CD14-positive monocyte (primary cell): ENCODE results near the gene ANKRD33. TPM values are rescaled to one million over a fixed set of nuclear protein-coding genes. Genes with fewer than 3 reads are reported as not detected.
"Not testable (repeated sequence)": the region's sequence is repeated elsewhere in the genome, so short reads cannot be mapped to it uniquely, and the experiment has no call there.

Source experiments
- DNase-seq, 3 donors: peaks; one replicate each; pipeline ENCODE4 v3.0.0-alpha.2; 2011 to 2022
- H2AFZ ChIP-seq: 2 replicates; pipeline ENCODE4 v1.6.0; 2012; ENCODE audit warnings: mild to moderate bottlenecking, low read depth, low read length, inconsistent platforms; ENCODE audit not compliant: insufficient read depth, poor library complexity, severe bottlenecking
- H3K27ac ChIP-seq, 2 donors: 1 replicate in 1 of 2; 2 replicates in 1 of 2; pipeline ENCODE4 v1.5.1; 2012 to 2013; ENCODE audit warnings: low read length in 2 of 2, control low read depth in 1 of 2, inconsistent platforms in 1 of 2, low read depth in 1 of 2, mild to moderate bottlenecking in 1 of 2
- H3K27me3 ChIP-seq, 2 donors: one replicate each; pipeline versions ENCODE4 v1.6.0 to v1.6.1; 2011 to 2013; ENCODE audit warnings: low read length in 2 of 2; ENCODE audit not compliant: control insufficient read depth in 2 of 2, insufficient read depth in 2 of 2
- H3K36me3 ChIP-seq, 2 donors: replicated peaks in 1 of 2; 1 replicate in 1 of 2; 2 replicates in 1 of 2; pipeline versions ENCODE4 v1.5.1 to v1.6.1; 2012 to 2013; ENCODE audit warnings: low read length in 2 of 2, control low read depth in 1 of 2, inconsistent platforms in 1 of 2, mild to moderate bottlenecking in 1 of 2; ENCODE audit not compliant: insufficient read depth in 2 of 2, control insufficient read depth in 1 of 2
- H3K4me1 ChIP-seq, 2 donors: 1 replicate in 1 of 2; 2 replicates in 1 of 2; pipeline versions ENCODE4 v1.5.1 to v1.6.1; 2012 to 2013; ENCODE audit warnings: low read length in 2 of 2, control low read depth in 1 of 2, inconsistent platforms in 1 of 2, mild to moderate bottlenecking in 1 of 2, moderate library complexity in 1 of 2; ENCODE audit not compliant: insufficient read depth in 2 of 2, control insufficient read depth in 1 of 2
- H3K4me2 ChIP-seq: replicated peaks from 2 replicates; pipeline ENCODE3; 2012; ENCODE audit warnings: low read length, moderate library complexity, mild to moderate bottlenecking; ENCODE audit not compliant: poor library complexity, severe bottlenecking; ENCODE audit errors: extremely low read depth
- H3K4me3 ChIP-seq, 3 experiments: fragments of 200-600 bp in 1 of 3; sonication (generic) in 1 of 3; replicated peaks in 1 of 3; 1 replicate in 2 of 3; 2 replicates in 1 of 3; pipeline ENCODE4 v1.5.1; 2011 to 2013; ENCODE audit warnings: low read length in 3 of 3, mild to moderate bottlenecking in 3 of 3, control low read depth in 2 of 3, low read depth in 2 of 3, inconsistent platforms in 1 of 3, moderate library complexity in 1 of 3
- H3K79me2 ChIP-seq: 2 replicates; pipeline ENCODE4 v1.6.0; 2012; ENCODE audit warnings: mild to moderate bottlenecking, control low read depth, inconsistent platforms, low read length, moderate library complexity; ENCODE audit not compliant: insufficient read depth
- H3K9ac ChIP-seq: 2 replicates; pipeline ENCODE4 v1.6.0; 2017; ENCODE audit warnings: low read length, mild to moderate bottlenecking; ENCODE audit not compliant: insufficient read depth, poor library complexity, severe bottlenecking
- H3K9me3 ChIP-seq, 2 donors: replicated peaks in 1 of 2; 1 replicate in 1 of 2; 2 replicates in 1 of 2; pipeline versions ENCODE4 v1.5.1 to v1.6.1; 2012 to 2013; ENCODE audit warnings: low read length in 2 of 2, control low read depth in 1 of 2; ENCODE audit not compliant: control insufficient read depth in 1 of 2, insufficient read depth in 1 of 2
- H4K20me1 ChIP-seq: 2 replicates; pipeline ENCODE4 v1.6.0; 2012; ENCODE audit warnings: mild to moderate bottlenecking, low read length, control low read depth, moderate library complexity; ENCODE audit not compliant: insufficient read depth
- H3K27ac Mint-ChIP-seq, 7 donors: one replicate each; pipeline ENCODE4 v1.8.0; 2020; ENCODE audit warnings: mild to moderate bottlenecking in 7 of 7, mixed read lengths in 7 of 7, moderate library complexity in 6 of 7, inconsistent platforms in 2 of 7
- H3K27me3 Mint-ChIP-seq, 3 donors: one replicate each; pipeline ENCODE4 v1.8.0; 2021 to 2022; ENCODE audit warnings: low read depth in 3 of 3, mild to moderate bottlenecking in 3 of 3, mixed read lengths in 3 of 3, moderate library complexity in 3 of 3, inconsistent platforms in 1 of 3
- H3K36me3 Mint-ChIP-seq, 2 donors: one replicate each; pipeline ENCODE4 v1.8.0; 2020; ENCODE audit warnings: mixed read lengths in 2 of 2, inconsistent platforms in 1 of 2, mild to moderate bottlenecking in 1 of 2
- H3K4me1 Mint-ChIP-seq: one replicate; pipeline ENCODE4 v1.8.0; 2020; ENCODE audit warnings: mild to moderate bottlenecking, mixed read lengths
- H3K4me3 Mint-ChIP-seq, 2 donors: one replicate each; pipeline ENCODE4 v1.8.0; 2020; ENCODE audit warnings: mild to moderate bottlenecking in 2 of 2, mixed read lengths in 2 of 2, moderate library complexity in 1 of 2
- H3K9me3 Mint-ChIP-seq, 7 donors: one replicate each; pipeline ENCODE4 v1.8.0; 2020 to 2022; ENCODE audit warnings: mixed read lengths in 7 of 7, mild to moderate bottlenecking in 6 of 7, moderate library complexity in 6 of 7, inconsistent platforms in 2 of 7
- CTCF ChIP-seq: fragments of 200-600 bp; IDR thresholded peaks from one replicate; pipeline ENCODE4 v1.8.0; 2022; ENCODE audit warnings: antibody characterized with exemption, mild to moderate bottlenecking
- WGBS: methylation state at CpG from one replicate; pipeline ENCODE4 v1.1.5; 2013; ENCODE audit warnings: missing lambda C conversion rate; ENCODE audit not compliant: insufficient coverage; 5-methylcytosine and 5-hydroxymethylcytosine counted together
- intact Hi-C, 2 donors: fragments of 100-400 bp; cut with micrococcal nuclease; formaldehyde crosslinking; loops; one replicate each; pipeline versions ENCODE4 v1.15.0 to v1.15.1; 2023
- polyA plus RNA-seq, 3 donors: library from polyadenylated mRNA; depleted of rRNA in 1 of 3; unstranded in 2 of 3; stranded (reverse) in 1 of 3; fragments of 300-500 nt in 2 of 3; fragments of >200 nt in 1 of 3; fragmentation: Illumina TruSeq in 2 of 3; gene quantifications; 1 replicate in 2 of 3; 2 replicates in 1 of 3; pipeline ENCODE4 v1.2.3, GENCODE V29; 2012 to 2021

The ANKRD33 gene
- polyA plus RNA-seq, 3 donors = 0.07 TPM; not detected in 2

- Mint-ChIP-seq H3K36me3 (peaks cover 0 to 3% of the 10 kb centered on the region in 2 donors), H3K27me3 (peaks cover 0 to 4% (median 2%) of the 10 kb centered on the region in 3 donors), H3K9me3 (peaks cover 0 to 6% (median 3%) of the 10 kb centered on the region in 7 donors), H3K27ac (peak overlapping the region; percentile 89 to 94 (median 91)), H3K4me3 (no peak overlapping the region), H3K4me1 (peaks cover 64% of the 10 kb centered on the region)
- Histone ChIP-seq H3K9ac (no peak overlapping the region), H3K4me1 (peaks cover 55 to 63% of the 10 kb centered on the region in 2 donors), H3K79me2 (no peaks in the 10 kb centered on the region), H3K9me3 (no peaks in the 10 kb centered on the region), H3K4me2 (no peak overlapping the region), H3K27ac (peak overlapping the region in 1 of 2 donors; percentile 59), H3K27me3 (no peaks in the 10 kb centered on the region), H3K4me3 (no peak overlapping the region), H2AFZ (no peak overlapping the region), H4K20me1 (no peaks in the 10 kb centered on the region), H3K36me3 (no peaks in the 10 kb centered on the region)
- WGBS = 84% methylated on average over 6 of the region's 11 CpGs
- TF ChIP-seq CTCF = no peak
- intact Hi-C loops = loop anchor here in 1 of 2 donors (5.0 to 10.0 kb wide), 2 partner anchors 38 to 310 kb away; partner anchors contain the start of gene KRT80
- DNase-seq = peak in 2 of 3 donors; percentile 33 to 84
Measured at GRCh38 chr12:51884676-51885229, 3.1 kb upstream of the ANKRD33 start.

DNA sequence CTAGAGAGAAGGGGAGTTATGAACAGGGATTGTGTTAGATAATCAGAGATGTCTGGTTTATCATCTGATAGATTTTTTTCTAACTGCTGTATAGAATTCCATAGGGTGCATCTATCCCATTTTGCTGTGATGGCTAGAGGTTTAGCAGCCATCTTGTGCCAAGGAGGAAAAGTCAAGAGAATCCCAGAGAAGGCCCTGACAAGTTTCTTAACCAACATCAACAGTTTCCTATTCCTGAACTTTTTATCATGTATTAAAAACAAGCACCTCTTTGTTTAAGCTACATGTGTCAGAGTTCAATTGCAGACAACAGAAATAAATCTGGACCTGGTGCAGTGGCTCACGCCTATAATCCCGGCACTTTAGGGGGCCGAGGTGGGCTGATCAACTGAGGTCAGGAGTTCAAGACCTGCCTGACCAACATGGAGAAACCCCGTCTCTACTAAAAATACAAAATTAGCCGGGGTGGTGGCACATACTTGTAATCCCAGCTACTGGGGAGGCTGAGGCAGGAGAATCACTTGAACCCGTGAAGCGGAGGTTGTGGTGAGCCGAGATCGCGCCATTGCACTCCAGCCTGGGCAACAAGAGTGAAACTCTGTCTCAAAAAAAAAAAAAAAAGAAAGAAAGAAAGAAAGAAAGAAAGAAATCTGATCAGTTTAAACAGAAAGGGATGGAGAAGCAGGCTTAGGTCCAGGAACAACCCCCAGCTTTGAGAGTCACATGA is 2.4 kb upstream of the ANKRD33 start:
- H2AFZ ChIP-seq, H3K36me3 ChIP-seq, H3K9ac ChIP-seq, H4K20me1 ChIP-seq, H3K27me3 ChIP-seq, H3K79me2 ChIP-seq, H3K9me3 Mint-ChIP-seq, H3K27me3 Mint-ChIP-seq, H3K36me3 Mint-ChIP-seq, H3K9me3 ChIP-seq, DNase-seq: not testable (repeated sequence)
- peak overlapping the region; percentile 41 to 59 for H3K27ac ChIP-seq
- H3K4me2 ChIP-seq = peak overlapping the region; percentile 64
- H3K4me1 ChIP-seq = peaks cover 55 to 70% of the 10 kb centered on the region in 2 donors
- intact Hi-C loops = loop anchor here in 1 of 2 donors (2.0 to 10.0 kb wide), 3 partner anchors 37 to 309 kb away; partner anchors contain the start of gene KRT80
- peak overlapping the region in 1 of 2 donors; percentile 37 for H3K4me3 Mint-ChIP-seq
- H3K27ac Mint-ChIP-seq = peak overlapping the region; percentile 89 to 94 (median 91)
- WGBS = 68% methylated on average over 6 of the region's 10 CpGs
- H3K4me1 Mint-ChIP-seq = peaks cover 69% of the 10 kb centered on the region
- peak overlapping the region in 1 of 3 experiments; percentile 5 for H3K4me3 ChIP-seq
